Mucosa of descending colon (tissue), 3 donors: ENCODE results near the gene PEX11A. TPM values are rescaled to one million over a fixed set of nuclear protein-coding genes. Genes with fewer than 3 reads are reported as not detected.

Experiments
- ATAC-seq: fragments of 200-7000 bp; cut with Tn5 transposase; one replicate; pipeline ENCODE4 v1.9.1; 2020; ENCODE audit warnings: mild to moderate bottlenecking, moderate library complexity
- DNase-seq, 3 donors: peaks; one replicate each; pipeline ENCODE4 v3.0.0-alpha.2; 2020
- H3K36me3 ChIP-seq: fragments of 200-600 bp; one replicate; pipeline ENCODE4 v1.8.0; 2021; ENCODE audit warnings: low read depth, mild to moderate bottlenecking
- H3K4me1 ChIP-seq: fragments of 200-600 bp; one replicate; pipeline ENCODE4 v1.8.0; 2021; ENCODE audit warnings: low read depth, mild to moderate bottlenecking
- H3K4me3 ChIP-seq: fragments of 200-600 bp; one replicate; pipeline ENCODE4 v1.8.0; 2021; ENCODE audit warnings: mild to moderate bottlenecking
- H3K9me3 ChIP-seq: fragments of 200-600 bp; one replicate; pipeline ENCODE4 v1.8.0; 2021; ENCODE audit warnings: mild to moderate bottlenecking
- intact Hi-C, 2 donors: fragments of 100-400 bp; cut with DNase I in 1 of 2; cut with micrococcal nuclease in 1 of 2; formaldehyde crosslinking; loops; one replicate each; pipeline versions ENCODE4 v1.11.0 to v1.11.1; 2022; cut with DNase I, micrococcal nuclease
- total RNA-seq, 3 donors: library from RNA; stranded (reverse); fragmentation: NEBNext Ultra II Directional in 2 of 3; extraction: Animal tissue kit (Norgen Biotek cat#: 25700) in 2 of 3; gene quantifications; one replicate each; pipeline versions ENCODE4 v1.2.1 to v1.2.4, GENCODE V29; 2021 to 2023
- TF ChIP-seq, protein P1 (sequence below): fragments of 200-600 bp; IDR thresholded peaks from one replicate; pipeline ENCODE4 v1.8.0; 2022; ENCODE audit warnings: antibody characterized with exemption, mild to moderate bottlenecking
- donor health status: DM: no; HTN: no; CAD: no; lungs with moderate emphysema.
- donor health status: DM: no; HTN: no; CAD: no.
- donor health status: DM: no; HTN: yes; CAD: no.

The PEX11A gene
- total RNA-seq, 3 donors from 2014 or later, result 15.5 to 38.5 (median 16.7) TPM

DNA sequence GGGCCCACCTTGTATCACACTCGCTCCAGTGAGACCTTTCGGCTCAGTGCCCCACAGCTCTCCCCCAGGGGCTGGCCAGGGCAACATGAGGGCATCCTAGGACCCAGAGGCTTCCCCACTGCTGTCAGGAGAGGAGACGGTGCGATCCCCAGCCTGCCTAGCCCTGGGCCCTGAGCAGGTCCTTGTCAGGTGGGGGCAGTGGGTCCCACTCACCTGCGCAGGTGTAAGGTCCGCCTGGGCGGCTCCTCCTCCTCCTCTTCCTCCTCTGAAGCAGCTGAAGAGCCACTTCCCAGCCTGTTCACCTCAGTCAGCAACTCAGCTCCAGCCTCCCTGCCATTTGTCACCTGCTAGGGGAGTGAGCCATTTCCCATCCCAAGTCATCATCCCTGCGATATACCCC lies 44.9 kb downstream of the PEX11A start:
- H3K4me3 ChIP-seq, result no peak overlapping the region
- intact Hi-C loops, result loop anchor here in 1 of 2 donors (10.0 kb wide), 1 partner anchor 89 kb away; no protein-coding TSS in a partner anchor
- ATAC-seq, result no peak
- H3K9me3 ChIP-seq, result no peaks in the 10 kb centered on the region
- H3K36me3 ChIP-seq, result no peaks in the 10 kb centered on the region
- TF ChIP-seq, protein P1, sequence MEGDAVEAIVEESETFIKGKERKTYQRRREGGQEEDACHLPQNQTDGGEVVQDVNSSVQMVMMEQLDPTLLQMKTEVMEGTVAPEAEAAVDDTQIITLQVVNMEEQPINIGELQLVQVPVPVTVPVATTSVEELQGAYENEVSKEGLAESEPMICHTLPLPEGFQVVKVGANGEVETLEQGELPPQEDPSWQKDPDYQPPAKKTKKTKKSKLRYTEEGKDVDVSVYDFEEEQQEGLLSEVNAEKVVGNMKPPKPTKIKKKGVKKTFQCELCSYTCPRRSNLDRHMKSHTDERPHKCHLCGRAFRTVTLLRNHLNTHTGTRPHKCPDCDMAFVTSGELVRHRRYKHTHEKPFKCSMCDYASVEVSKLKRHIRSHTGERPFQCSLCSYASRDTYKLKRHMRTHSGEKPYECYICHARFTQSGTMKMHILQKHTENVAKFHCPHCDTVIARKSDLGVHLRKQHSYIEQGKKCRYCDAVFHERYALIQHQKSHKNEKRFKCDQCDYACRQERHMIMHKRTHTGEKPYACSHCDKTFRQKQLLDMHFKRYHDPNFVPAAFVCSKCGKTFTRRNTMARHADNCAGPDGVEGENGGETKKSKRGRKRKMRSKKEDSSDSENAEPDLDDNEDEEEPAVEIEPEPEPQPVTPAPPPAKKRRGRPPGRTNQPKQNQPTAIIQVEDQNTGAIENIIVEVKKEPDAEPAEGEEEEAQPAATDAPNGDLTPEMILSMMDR, result no peak
- H3K4me1 ChIP-seq, result no peaks in the 10 kb centered on the region
- DNase-seq, result no peak

GRCh38 chr15:89642106-89642505 lies 48.4 kb downstream of the PEX11A start:
- DNase-seq (no peak), ATAC-seq (no peak)

DNA sequence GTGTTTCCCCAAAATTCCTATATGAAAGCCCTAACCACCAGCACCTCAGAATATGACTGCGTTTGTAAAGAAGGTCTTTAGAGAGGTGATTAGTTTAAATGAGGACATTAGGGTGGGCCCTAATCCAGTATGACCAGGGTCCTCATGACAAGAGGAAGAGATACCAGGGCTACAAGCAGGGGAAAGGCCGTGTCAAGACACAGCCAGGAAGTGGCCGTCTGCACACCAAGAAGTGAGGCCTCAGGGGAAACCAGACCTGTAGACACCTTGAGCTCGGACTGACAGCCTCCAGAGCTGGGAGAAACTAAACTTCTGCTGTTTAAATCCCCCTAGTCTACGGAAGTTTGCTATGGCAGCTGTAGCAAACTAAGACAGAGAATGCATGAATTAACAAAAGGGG lies 49.5 kb downstream of the PEX11A start:
- TF ChIP-seq, protein P1, result no peak
- DNase-seq (no peak), ATAC-seq (no peak)
- Histone ChIP-seq H3K4me1 (no peaks in the 10 kb centered on the region), H3K36me3 (no peaks in the 10 kb centered on the region), H3K4me3 (no peak overlapping the region), H3K9me3 (no peaks in the 10 kb centered on the region)
- intact Hi-C loops, result loop anchor here in 1 of 2 donors (10.0 kb wide), 1 partner anchor 94 kb away; no protein-coding TSS in a partner anchor

More at GRCh38 chr15:89642106-89642505, 48.4 kb downstream of the PEX11A start:
- TF ChIP-seq, protein P1, result no peak
- intact Hi-C loops, result loop anchor here in 1 of 2 donors (10.0 kb wide), 1 partner anchor 93 kb away; no protein-coding TSS in a partner anchor
- Histone ChIP-seq H3K36me3 (no peaks in the 10 kb centered on the region), H3K4me1 (no peaks in the 10 kb centered on the region), H3K4me3 (no peak overlapping the region), H3K9me3 (no peaks in the 10 kb centered on the region)

GRCh38 chr15:89640245-89640644 lies 50.3 kb downstream of the PEX11A start:
- ATAC-seq (no peak), DNase-seq (no peak)
- intact Hi-C loops, result loop anchor here in 1 of 2 donors (10.0 kb wide), 1 partner anchor 95 kb away; no protein-coding TSS in a partner anchor
- Histone ChIP-seq H3K36me3 (no peaks in the 10 kb centered on the region), H3K9me3 (no peaks in the 10 kb centered on the region), H3K4me3 (no peak overlapping the region), H3K4me1 (no peaks in the 10 kb centered on the region)
- TF ChIP-seq, protein P1, result no peak

DNA sequence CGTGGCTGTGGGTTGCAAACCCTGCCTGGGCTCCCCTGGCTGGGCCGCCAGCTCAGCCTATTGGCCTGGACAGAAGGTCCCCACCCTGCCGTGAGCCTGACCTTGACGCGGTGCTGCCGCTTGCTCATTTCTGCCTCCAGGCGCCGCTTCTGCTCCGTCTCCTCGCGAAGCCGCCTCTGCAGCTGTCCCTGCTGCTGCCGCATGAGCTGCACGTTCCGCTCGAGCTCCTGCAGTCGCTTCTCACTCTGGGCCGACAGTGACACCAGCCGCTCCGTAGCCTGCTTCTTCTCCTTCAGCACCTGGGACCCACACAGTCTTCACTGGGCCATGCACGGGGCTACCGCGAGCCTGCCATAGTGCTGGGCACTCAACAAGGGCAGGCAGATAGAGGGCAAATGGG lies 57.0 kb downstream of the PEX11A start:
- ATAC-seq (no peak), DNase-seq (no peak)
- H3K36me3 ChIP-seq, result peaks cover 2% of the 10 kb centered on the region
- H3K4me1 ChIP-seq, result no peaks in the 10 kb centered on the region
- TF ChIP-seq, protein P1, result no peak
- intact Hi-C loops, result no loop called here
- H3K4me3 ChIP-seq, result no peak overlapping the region
- no peaks in the 10 kb centered on the region for H3K9me3 ChIP-seq
